ENCODE data around the gene ZNF99. TPM values are rescaled to one million over a fixed set of nuclear protein-coding genes. Genes with fewer than 3 reads are reported as not detected.

The ZNF99 gene
- total and polyA plus RNA-seq, 2 of the 8 experiments (the other 6 are each of a cell fraction or from before 2014, with no cell fraction given) = not detected

Small RNA genes lying within 50 kb of the gene (small RNA-seq; reads per million reads assigned to genes)
- gene AC008626.1 (ENCODE audit: insufficient read depth) = not detected
- not detected for gene AC008626.2 (ENCODE audit: insufficient read depth)

Other genes with a start within 250 kb of the ZNF99 start
- not detected in 2 replicates for gene ZNF492, start 149.8 kb downstream of the ZNF99 start, total RNA-seq (2021; fragmentation: NEBNext Ultra II Directional; extraction: Animal tissue kit (Norgen Biotek cat#: 25700))
- gene ZNF492, start 149.8 kb downstream of the ZNF99 start, polyA plus RNA-seq (2011; rRNA removed) = not detected in 2 replicates
- gene ZNF723, start 48.1 kb upstream of the ZNF99 start, total RNA-seq (2021; fragmentation: NEBNext Ultra II Directional; extraction: Animal tissue kit (Norgen Biotek cat#: 25700)) = not detected in 2 replicates
- gene ZNF723, start 48.1 kb upstream of the ZNF99 start, polyA plus RNA-seq (2011; rRNA removed) = not detected in 2 replicates
- not detected in 2 replicates for gene ZNF728, start 219.0 kb upstream of the ZNF99 start, total RNA-seq (2021; fragmentation: NEBNext Ultra II Directional; extraction: Animal tissue kit (Norgen Biotek cat#: 25700))
- gene ZNF728, start 219.0 kb upstream of the ZNF99 start, polyA plus RNA-seq (2011; rRNA removed) = not detected in 2 replicates

All from H1 (cell line).